SW480 (cell line): Measurements from ENCODE around the gene SMG9.

Source experiments
- DNase-seq: peaks from one replicate; pipeline ENCODE4 v3.0.0-alpha.2; 2016; ENCODE audit warnings: low spot score

SMG9 gene

GRCh38 chr19:43754503-43755255 is at the start of gene SMG9:
Gene SMG9, minus strand, starts transcription at chr19:43754962. Its CDS starts 4,221 bp downstream, at chr19:43750741.
- DNase-seq, result peak; percentile 96

GRCh38 chr19:43804432-43804831 is 49.7 kb upstream of the SMG9 start:
- DNase-seq, result no peak

GRCh38 chr19:43802216-43802951 is 47.6 kb upstream of the SMG9 start, which contains the start of gene LYPD5:
Gene LYPD5, minus strand, starts transcription at chr19:43802447. Its CDS starts 67 bp downstream, at chr19:43802380.
- no peak for DNase-seq

GRCh38 chr19:43799502-43800142 is 44.9 kb upstream of the SMG9 start:
- peak; percentile 52 for DNase-seq

- peak; percentile 84 for DNase-seq
These were observed 44.0 kb upstream of the SMG9 start for GRCh38 chr19:43798546-43799409.

GRCh38 chr19:43798026-43798545 is 43.3 kb upstream of the SMG9 start:
- DNase-seq, result no peak

- DNase-seq, result no peak
These were observed 42.8 kb upstream of the SMG9 start for GRCh38 chr19:43797556-43797955.

- DNase-seq, result no peak
These were observed 42.4 kb upstream of the SMG9 start for GRCh38 chr19:43797118-43797517.

- DNase-seq, result no peak
These were observed 35.8 kb upstream of the SMG9 start for GRCh38 chr19:43790587-43790986.

- DNase-seq, result no peak
These were observed 34.3 kb upstream of the SMG9 start for GRCh38 chr19:43789029-43789428.

GRCh38 chr19:43786665-43787064 is 31.9 kb upstream of the SMG9 start:
- no peak for DNase-seq

- DNase-seq, result peak; percentile 79
These were observed 30.4 kb upstream of the SMG9 start for GRCh38 chr19:43784981-43785808.

GRCh38 chr19:43784241-43784980 is 29.6 kb upstream of the SMG9 start:
- DNase-seq, result peak; percentile 72

GRCh38 chr19:43783636-43784035 is 28.9 kb upstream of the SMG9 start:
- no peak for DNase-seq

- DNase-seq, result peak; percentile 63
These were observed 28.0 kb upstream of the SMG9 start for GRCh38 chr19:43782689-43783231.

GRCh38 chr19:43782311-43782660 is 27.5 kb upstream of the SMG9 start:
- no peak for DNase-seq

GRCh38 chr19:43781630-43782310 is 27.0 kb upstream of the SMG9 start:
- DNase-seq, result no peak

- peak; percentile 87 for DNase-seq
These were observed 26.2 kb upstream of the SMG9 start, which contains the start of gene KCNN4 for GRCh38 chr19:43780706-43781525. Gene KCNN4, minus strand, starts transcription at chr19:43780973. Its CDS starts 112 bp downstream, at chr19:43780861.
